CD4-positive, CD25-positive, alpha-beta regulatory T cell (primary cell): ENCODE data around the gene PDE3A. TPM values are rescaled to one million over a fixed set of nuclear protein-coding genes. Genes with fewer than 3 reads are reported as not detected.
"Not testable (repeated sequence)": the region's sequence is repeated elsewhere in the genome, so short reads cannot be mapped to it uniquely, and the experiment has no call there.

Experiments used
- ATAC-seq, 2 donors: fragments of 150-1000 bp; cut with Tn5 transposase; one replicate each; pipeline ENCODE4 v1.10.0; 2021; ENCODE audit warnings: low read depth in 2 of 2, moderate number of reproducible peaks in 2 of 2, moderate library complexity in 1 of 2
- DNase-seq, 3 donors: peaks; one replicate each; pipeline versions ENCODE4 v3.0.0 to v3.0.0-alpha.2; 2012 to 2022; ENCODE audit warnings: mixed read lengths in 1 of 3
- H3K27ac ChIP-seq: one replicate; pipeline ENCODE4 v1.7.0; 2013; ENCODE audit warnings: mild to moderate bottlenecking, low read length; ENCODE audit not compliant: insufficient read depth, poor library complexity, severe bottlenecking
- H3K27me3 ChIP-seq: one replicate; pipeline ENCODE4 v1.7.0; 2013; ENCODE audit warnings: low read length; ENCODE audit not compliant: control insufficient read depth, insufficient read depth
- H3K36me3 ChIP-seq: one replicate; pipeline ENCODE4 v1.7.0; 2013; ENCODE audit warnings: mild to moderate bottlenecking, low read length, moderate library complexity; ENCODE audit not compliant: control insufficient read depth, insufficient read depth
- H3K4me1 ChIP-seq: 2 replicates; pipeline ENCODE4 v1.7.0; 2013; ENCODE audit warnings: mild to moderate bottlenecking, low read length; ENCODE audit not compliant: insufficient read depth, control insufficient read depth, poor library complexity, severe bottlenecking
- H3K4me3 ChIP-seq: one replicate; pipeline ENCODE4 v1.7.0; 2013; ENCODE audit warnings: low read depth, mild to moderate bottlenecking, low read length, moderate library complexity
- H3K9me3 ChIP-seq, 2 experiments: 1 replicate in 1 of 2; 2 replicates in 1 of 2; pipeline ENCODE4 v1.7.0; 2013; ENCODE audit warnings: low read length in 2 of 2, mild to moderate bottlenecking in 1 of 2, moderate library complexity in 1 of 2; ENCODE audit not compliant: control insufficient read depth in 2 of 2
- H3K27ac Mint-ChIP-seq, 3 donors: one replicate each; pipeline ENCODE4 v1.8.0; 2020 to 2022; ENCODE audit warnings: mild to moderate bottlenecking in 3 of 3, mixed read lengths in 3 of 3, moderate library complexity in 2 of 3
- H3K27me3 Mint-ChIP-seq: one replicate; pipeline ENCODE4 v1.8.0; 2022; ENCODE audit warnings: mild to moderate bottlenecking, mixed read lengths
- H3K36me3 Mint-ChIP-seq: one replicate; pipeline ENCODE4 v1.8.0; 2020; ENCODE audit warnings: mixed read lengths
- H3K4me1 Mint-ChIP-seq, 4 donors: one replicate each; pipeline ENCODE4 v1.8.0; 2020 to 2022; ENCODE audit warnings: mixed read lengths in 4 of 4, mild to moderate bottlenecking in 1 of 4
- H3K4me3 Mint-ChIP-seq, 4 donors: one replicate each; pipeline ENCODE4 v1.8.0; 2020 to 2022; ENCODE audit warnings: mild to moderate bottlenecking in 4 of 4, mixed read lengths in 4 of 4, moderate library complexity in 3 of 4
- H3K9me3 Mint-ChIP-seq, 7 donors: one replicate each; pipeline ENCODE4 v1.8.0; 2020 to 2022; ENCODE audit warnings: mixed read lengths in 7 of 7, mild to moderate bottlenecking in 3 of 7, moderate library complexity in 2 of 7
- polyA plus RNA-seq, 4 donors: library from polyadenylated mRNA; unstranded; fragments of 300-500 nt; fragmentation: Illumina TruSeq; gene quantifications; one replicate each; pipeline ENCODE4 v1.2.3, GENCODE V29; 2021
- total RNA-seq: library from RNA; stranded (reverse); gene quantifications from one replicate; pipeline ENCODE4 v1.2.3, GENCODE V29; 2022

Gene PDE3A
- total and polyA plus RNA-seq, 5 donors from 2014 or later: 0.05 to 0.30 TPM; not detected in 3

DNA sequence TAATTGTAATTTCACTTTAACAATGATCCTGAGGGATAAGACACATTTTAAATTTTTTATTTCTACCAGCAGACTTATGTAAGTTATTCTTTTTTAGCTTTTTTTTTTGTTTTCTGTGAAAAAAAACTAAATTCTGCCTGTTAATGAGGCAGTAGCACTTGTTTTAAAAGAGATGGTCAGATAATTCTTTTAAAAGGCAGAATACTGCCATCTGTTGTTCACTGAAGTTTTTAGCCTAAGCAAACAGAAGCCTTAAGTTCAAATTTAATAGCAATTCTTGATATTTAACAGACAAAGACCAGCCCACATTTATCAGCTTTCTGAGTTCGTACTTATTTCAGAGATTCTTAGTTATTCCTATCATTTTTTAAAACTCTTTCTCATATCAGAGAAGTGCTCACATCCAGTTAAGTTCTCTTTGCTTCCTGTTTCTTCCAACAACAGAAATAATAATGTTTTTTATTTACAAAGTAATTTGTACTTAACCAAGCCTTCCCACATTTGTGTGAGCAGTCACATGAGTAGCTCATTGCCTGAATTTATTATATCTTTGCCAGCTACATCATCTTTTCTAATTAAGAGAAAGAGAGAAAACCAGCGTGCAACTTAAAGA, 233.4 kb downstream of the PDE3A start:
- H3K4me1 ChIP-seq: no peaks in the 10 kb centered on the region
- no peaks in the 10 kb centered on the region for H3K27me3 Mint-ChIP-seq
- H3K4me3 ChIP-seq: no peak overlapping the region
- H3K36me3 Mint-ChIP-seq: no peaks in the 10 kb centered on the region
- DNase-seq: no peak
- no peak overlapping the region for H3K27ac Mint-ChIP-seq
- no peaks in the 10 kb centered on the region for H3K36me3 ChIP-seq
- no peak for ATAC-seq
- no peaks in the 10 kb centered on the region for H3K9me3 ChIP-seq
- H3K4me1 Mint-ChIP-seq: no peaks in the 10 kb centered on the region
- no peak overlapping the region for H3K4me3 Mint-ChIP-seq
- no peaks in the 10 kb centered on the region for H3K27me3 ChIP-seq
- peaks cover 0 to 2% (median 0%) of the 10 kb centered on the region in 7 donors for H3K9me3 Mint-ChIP-seq
- no peak overlapping the region for H3K27ac ChIP-seq

DNA sequence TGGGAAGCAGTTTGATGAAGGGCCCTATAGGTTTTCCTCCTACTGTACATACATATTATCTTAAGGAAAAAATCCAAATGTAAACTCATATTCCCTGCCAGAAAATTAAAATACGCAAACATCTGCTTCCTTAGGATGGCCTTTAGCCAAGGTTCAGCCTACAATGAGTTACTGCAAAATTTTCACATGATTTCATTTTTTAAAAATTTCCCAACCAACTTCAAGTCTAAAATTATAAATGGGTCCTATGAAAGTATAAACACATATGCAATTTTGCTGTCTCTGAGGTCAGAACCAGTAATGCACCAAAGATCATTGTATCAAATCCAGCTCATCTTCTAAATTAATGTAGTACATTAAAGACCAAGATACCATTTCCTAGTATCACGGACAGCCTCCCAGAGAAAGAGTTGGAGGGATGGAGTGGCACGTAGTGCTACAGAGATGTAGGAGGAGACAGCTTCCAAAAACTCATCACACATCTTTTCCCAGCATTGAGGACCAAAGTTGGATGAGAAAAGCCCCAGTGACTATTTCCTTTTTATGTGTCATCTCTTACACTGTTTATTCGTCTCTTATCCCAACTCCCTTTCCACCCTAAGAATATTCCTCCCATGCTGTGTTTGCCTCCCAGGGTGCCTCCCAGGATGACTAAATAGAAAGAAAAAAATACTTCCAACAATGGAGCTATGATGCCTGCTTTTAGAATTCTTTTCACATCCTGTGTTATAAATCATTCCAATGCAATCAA, 234.5 kb downstream of the PDE3A start:
- Mint-ChIP-seq H3K27me3 (no peaks in the 10 kb centered on the region), H3K27ac (no peak overlapping the region), H3K4me3 (no peak overlapping the region), H3K36me3 (no peaks in the 10 kb centered on the region), H3K4me1 (no peaks in the 10 kb centered on the region), H3K9me3 (peaks cover 0 to 2% (median 0%) of the 10 kb centered on the region in 7 donors)
- Histone ChIP-seq H3K9me3 (no peaks in the 10 kb centered on the region), H3K4me1 (no peaks in the 10 kb centered on the region), H3K36me3 (no peaks in the 10 kb centered on the region), H3K4me3 (no peak overlapping the region), H3K27me3 (no peaks in the 10 kb centered on the region), H3K27ac (no peak overlapping the region)
- DNase-seq (no peak), ATAC-seq (no peak)

DNA sequence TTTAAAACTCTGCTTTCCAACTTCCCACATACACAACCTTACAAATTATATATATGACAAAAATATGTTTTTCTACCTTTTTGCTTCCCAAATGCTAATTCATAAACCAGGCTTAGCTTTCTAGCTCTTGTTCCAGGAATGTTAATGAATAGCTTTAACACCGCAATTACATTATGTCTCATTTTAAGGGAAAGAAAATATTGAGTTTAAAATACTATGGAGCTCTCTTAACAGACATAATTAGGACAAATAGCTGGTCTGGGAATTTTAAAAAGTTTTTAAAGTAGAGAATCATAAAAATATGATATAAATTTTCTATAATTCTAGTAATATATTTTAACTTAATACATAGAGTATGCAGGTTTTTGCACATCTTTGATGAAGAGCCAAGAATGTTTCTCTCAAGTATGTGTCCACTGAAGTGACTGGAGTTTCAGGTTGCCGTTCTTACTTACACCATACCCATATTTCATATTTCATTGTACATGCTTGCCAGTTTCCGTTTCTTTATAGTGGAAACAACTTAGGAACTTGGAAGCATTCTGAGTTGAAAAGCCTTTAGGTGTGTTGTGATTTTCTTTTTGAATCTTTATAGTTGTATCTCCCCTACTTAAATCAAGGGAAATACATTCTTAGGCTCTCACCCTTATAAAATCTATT, 236.2 kb downstream of the PDE3A start:
- no peak overlapping the region for H3K4me3 ChIP-seq
- Mint-ChIP-seq H3K36me3 (no peaks in the 10 kb centered on the region), H3K9me3 (peaks cover 0 to 2% (median 0%) of the 10 kb centered on the region in 7 donors), H3K27ac (no peak overlapping the region), H3K4me1 (no peaks in the 10 kb centered on the region), H3K27me3 (no peaks in the 10 kb centered on the region), H3K4me3 (no peak overlapping the region)
- no peaks in the 10 kb centered on the region for H3K27me3 ChIP-seq
- DNase-seq (no peak), ATAC-seq (no peak)
- no peaks in the 10 kb centered on the region for H3K4me1 ChIP-seq
- H3K27ac ChIP-seq: no peak overlapping the region
- no peaks in the 10 kb centered on the region for H3K36me3 ChIP-seq
- no peaks in the 10 kb centered on the region for H3K9me3 ChIP-seq

DNA sequence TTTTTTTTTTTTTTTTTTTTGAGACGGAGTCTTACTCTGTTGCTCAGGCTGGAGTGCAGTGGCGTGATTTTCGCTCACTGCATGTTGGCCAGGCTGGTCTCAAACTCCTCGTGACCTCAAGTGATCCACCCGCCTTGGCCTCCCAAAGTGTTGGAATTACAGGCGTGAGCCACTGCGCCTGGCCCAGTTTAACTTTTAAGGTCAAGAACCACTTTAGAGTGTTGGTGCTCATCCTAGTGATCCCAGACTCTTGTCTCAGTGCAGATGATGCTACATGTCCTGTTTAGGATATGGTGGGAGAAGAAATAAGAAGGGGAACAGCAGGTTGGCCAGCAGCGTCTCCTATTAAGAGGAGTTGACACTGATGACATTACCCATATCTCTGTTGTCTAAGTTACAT, 246.7 kb downstream of the PDE3A start:
- not testable (repeated sequence) for H3K4me1 ChIP-seq, H3K27ac ChIP-seq, H3K27ac Mint-ChIP-seq, ATAC-seq, H3K9me3 ChIP-seq, H3K36me3 Mint-ChIP-seq, H3K4me1 Mint-ChIP-seq, H3K27me3 Mint-ChIP-seq, H3K4me3 ChIP-seq, H3K4me3 Mint-ChIP-seq, H3K27me3 ChIP-seq, H3K36me3 ChIP-seq, H3K9me3 Mint-ChIP-seq, DNase-seq

DNA sequence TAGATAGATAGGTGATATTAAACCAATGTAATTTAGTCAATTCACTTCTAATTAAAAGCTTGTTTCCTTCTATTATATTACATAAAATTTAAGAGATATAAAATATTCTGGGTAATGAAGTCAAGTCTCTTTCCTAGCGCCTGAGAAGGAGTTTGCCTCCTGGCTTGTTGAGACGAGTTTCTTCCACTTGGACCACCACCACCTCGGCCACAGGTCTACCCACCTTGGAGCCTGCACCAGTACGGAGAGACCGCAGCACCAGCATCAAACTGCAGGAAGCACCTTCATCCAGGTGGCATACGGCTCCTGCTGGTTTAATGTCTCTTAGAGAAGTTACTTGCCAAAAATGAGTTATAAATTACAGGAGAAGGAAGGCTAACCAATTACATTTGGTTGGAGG, 247.8 kb downstream of the PDE3A start:
- DNase-seq (no peak), ATAC-seq (no peak)
- Histone ChIP-seq H3K36me3 (no peaks in the 10 kb centered on the region), H3K4me1 (no peaks in the 10 kb centered on the region), H3K4me3 (no peak overlapping the region), H3K27ac (no peak overlapping the region), H3K9me3 (no peaks in the 10 kb centered on the region), H3K27me3 (no peaks in the 10 kb centered on the region)
- Mint-ChIP-seq H3K36me3 (no peaks in the 10 kb centered on the region), H3K9me3 (peaks cover 0 to 8% (median 0%) of the 10 kb centered on the region in 7 donors), H3K4me3 (no peak overlapping the region), H3K4me1 (no peaks in the 10 kb centered on the region), H3K27me3 (no peaks in the 10 kb centered on the region), H3K27ac (no peak overlapping the region)

DNA sequence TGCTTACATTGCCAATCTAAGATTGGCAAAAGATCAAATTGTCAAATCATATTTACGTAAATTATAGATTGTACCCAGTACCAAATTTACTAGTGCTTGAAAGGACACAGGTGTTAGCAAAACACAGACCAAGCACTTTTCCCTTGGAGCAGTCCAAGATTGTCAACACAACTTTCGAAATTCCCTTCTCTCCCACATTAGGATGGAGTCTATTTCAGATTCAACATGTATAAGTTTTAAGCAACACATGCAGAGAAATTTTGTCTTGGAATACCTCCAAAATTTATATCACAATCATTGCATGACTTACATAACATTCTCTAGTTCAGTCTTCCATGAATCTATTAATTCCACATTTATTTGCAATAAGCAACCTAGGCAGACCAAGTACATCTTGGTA, 251.9 kb downstream of the PDE3A start:
- Histone ChIP-seq H3K9me3 (no peaks in the 10 kb centered on the region), H3K36me3 (no peaks in the 10 kb centered on the region), H3K27me3 (no peaks in the 10 kb centered on the region), H3K4me1 (no peaks in the 10 kb centered on the region), H3K4me3 (no peak overlapping the region), H3K27ac (no peak overlapping the region)
- Mint-ChIP-seq H3K27ac (no peak overlapping the region), H3K36me3 (no peaks in the 10 kb centered on the region), H3K27me3 (no peaks in the 10 kb centered on the region), H3K4me1 (no peaks in the 10 kb centered on the region), H3K9me3 (peaks cover 0 to 7% (median 0%) of the 10 kb centered on the region in 7 donors), H3K4me3 (no peak overlapping the region)
- no peak for ATAC-seq
- no peak for DNase-seq

DNA sequence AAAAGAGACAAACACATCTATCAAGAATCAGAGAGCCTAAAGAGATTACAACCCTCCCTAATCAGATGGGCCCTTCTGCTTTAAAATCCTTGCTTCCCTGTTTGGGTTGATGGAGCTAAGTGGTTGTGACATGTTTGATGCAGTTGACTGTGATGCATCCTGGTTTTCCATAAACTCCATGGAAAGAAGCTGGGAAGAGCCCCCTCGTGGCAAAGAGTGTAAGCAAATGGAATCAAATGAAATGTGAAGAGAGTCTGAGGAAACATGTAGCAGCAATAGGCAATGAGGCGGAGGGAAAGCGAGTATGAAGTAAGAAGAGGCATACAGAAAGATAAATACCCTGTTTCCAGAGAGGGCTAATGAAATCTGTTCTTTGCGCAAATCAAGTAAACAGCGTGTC, 256.4 kb downstream of the PDE3A start:
- Histone ChIP-seq H3K36me3 (no peaks in the 10 kb centered on the region), H3K9me3 (no peaks in the 10 kb centered on the region), H3K4me1 (no peaks in the 10 kb centered on the region), H3K4me3 (no peak overlapping the region), H3K27me3 (no peaks in the 10 kb centered on the region), H3K27ac (no peak overlapping the region)
- Mint-ChIP-seq H3K9me3 (peaks cover 0 to 4% (median 0%) of the 10 kb centered on the region in 7 donors), H3K27ac (no peak overlapping the region), H3K4me3 (no peak overlapping the region), H3K4me1 (no peaks in the 10 kb centered on the region), H3K36me3 (no peaks in the 10 kb centered on the region), H3K27me3 (no peaks in the 10 kb centered on the region)
- no peak for DNase-seq
- ATAC-seq: no peak
